Mesendoderm (in vitro differentiated cells): ENCODE results near the gene CAMK2A.

ENCODE experiments used
- DNase-seq: peaks from one replicate; pipeline ENCODE4 v3.0.0; 2013
- H2AK5ac ChIP-seq: 2 replicates; pipeline ENCODE4 v1.6.1; 2013; ENCODE audit warnings: low read length, inconsistent platforms
- H2BK120ac ChIP-seq: 2 replicates; pipeline ENCODE4 v1.6.1; 2013; ENCODE audit warnings: low read depth, mild to moderate bottlenecking, low read length, moderate library complexity, mixed read lengths
- H2BK15ac ChIP-seq: replicated peaks from 2 replicates; pipeline ENCODE4 v1.6.1; 2013; ENCODE audit warnings: low read depth, mild to moderate bottlenecking, moderate library complexity
- H2BK5ac ChIP-seq: 2 replicates; pipeline ENCODE4 v1.6.1; 2013; ENCODE audit warnings: low read length, inconsistent platforms
- H3K18ac ChIP-seq: 2 replicates; pipeline ENCODE4 v1.6.1; 2013; ENCODE audit warnings: mild to moderate bottlenecking, low read length, mixed read lengths
- H3K23ac ChIP-seq: one replicate; pipeline ENCODE4 v1.6.1; 2013; ENCODE audit warnings: low read length
- H3K27ac ChIP-seq: 2 replicates; pipeline ENCODE4 v1.5.1; 2013; ENCODE audit warnings: low read depth, mild to moderate bottlenecking, inconsistent platforms, low read length, moderate library complexity
- H3K27me3 ChIP-seq: 2 replicates; pipeline ENCODE4 v1.6.1; 2013; ENCODE audit warnings: low read length, control low read depth, mild to moderate bottlenecking, inconsistent platforms; ENCODE audit not compliant: insufficient read depth, poor library complexity
- H3K36me3 ChIP-seq: 2 replicates; pipeline ENCODE4 v1.6.1; 2013; ENCODE audit warnings: low read length, inconsistent platforms; ENCODE audit not compliant: control insufficient read depth, insufficient read depth
- H3K4ac ChIP-seq: one replicate; pipeline ENCODE4 v1.6.1; 2013; ENCODE audit warnings: low read depth, mild to moderate bottlenecking, low read length, moderate library complexity
- H3K4me1 ChIP-seq: 2 replicates; pipeline ENCODE4 v1.6.1; 2013; ENCODE audit warnings: low read depth, low read length, inconsistent platforms; ENCODE audit not compliant: control insufficient read depth
- H3K4me2 ChIP-seq: 2 replicates; pipeline ENCODE4 v1.6.1; 2013; ENCODE audit warnings: low read length
- H3K4me3 ChIP-seq: 2 replicates; pipeline ENCODE4 v1.5.1; 2013; ENCODE audit warnings: mild to moderate bottlenecking, low read length
- H3K56ac ChIP-seq: one replicate; pipeline ENCODE4 v1.6.1; 2013; ENCODE audit warnings: low read length
- H3K79me1 ChIP-seq: 2 replicates; pipeline ENCODE4 v1.6.1; 2013; ENCODE audit warnings: low read length, inconsistent platforms
- H3K79me2 ChIP-seq: 2 replicates; pipeline ENCODE4 v1.6.1; 2013; ENCODE audit warnings: mild to moderate bottlenecking, low read length; ENCODE audit not compliant: control insufficient read depth, insufficient read depth
- H3K9ac ChIP-seq: 2 replicates; pipeline ENCODE4 v1.6.1; 2013; ENCODE audit warnings: low read length, inconsistent platforms
- H4K5ac ChIP-seq: one replicate; pipeline ENCODE4 v1.6.1; 2013; ENCODE audit warnings: low read length
- H4K8ac ChIP-seq: one replicate; pipeline ENCODE4 v1.6.1; 2013; ENCODE audit warnings: low read depth, mild to moderate bottlenecking, control low read depth, low read length, moderate library complexity
- WGBS: extraction: QIAGEN DNeasy Blood & Tissue Kit; methylation state at CpG from one replicate; pipeline ENCODE4 v1.1.7; 2013; ENCODE audit warnings: low lambda C conversion rate, missing lambda C conversion rate; ENCODE audit not compliant: insufficient coverage; ENCODE audit errors: extremely low coverage; 5-methylcytosine and 5-hydroxymethylcytosine counted together

Gene CAMK2A

DNA sequence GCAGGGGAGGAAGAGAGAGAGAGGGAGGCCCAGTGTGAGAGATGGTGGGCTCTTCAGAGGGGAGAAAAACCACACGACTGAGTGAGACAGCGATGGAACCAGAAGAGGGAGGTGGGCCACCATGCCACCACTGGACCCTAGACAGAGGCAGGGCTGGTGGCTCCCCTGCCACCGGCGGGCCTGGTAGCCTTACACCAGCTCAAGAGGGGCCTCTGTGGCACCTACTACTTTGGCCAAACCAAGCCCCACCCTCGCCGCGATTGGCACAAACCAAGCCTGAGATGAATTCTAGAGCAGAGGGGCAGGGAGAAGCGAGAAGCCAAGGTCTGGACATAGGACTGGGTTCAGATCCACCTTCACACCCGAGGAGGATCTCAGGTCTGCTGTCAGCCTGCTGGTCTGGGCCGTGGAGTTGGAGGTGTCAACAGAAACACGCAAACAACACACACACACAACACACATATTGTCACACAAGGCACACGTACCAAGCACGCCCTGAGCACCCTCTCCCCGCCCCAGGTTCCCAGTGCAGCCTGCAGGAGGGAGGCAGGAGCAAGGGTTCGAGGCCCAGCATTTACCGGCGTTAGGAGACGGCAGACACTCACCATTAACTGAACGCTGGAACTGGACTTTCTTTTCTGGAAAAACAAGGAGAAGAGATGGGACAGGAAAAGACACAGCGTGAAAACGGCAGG lies 50.3 kb downstream of the CAMK2A start:
- H3K36me3 ChIP-seq = no peaks in the 10 kb centered on the region
- no peak overlapping the region for H3K56ac ChIP-seq
- H3K4me2 ChIP-seq = no peak overlapping the region
- no peak overlapping the region for H3K18ac ChIP-seq
- no peak overlapping the region for H2AK5ac ChIP-seq
- H3K79me2 ChIP-seq = no peaks in the 10 kb centered on the region
- no peak overlapping the region for H3K23ac ChIP-seq
- no peak overlapping the region for H4K8ac ChIP-seq
- H4K5ac ChIP-seq = no peak overlapping the region
- no peaks in the 10 kb centered on the region for H3K4me1 ChIP-seq
- no peak overlapping the region for H2BK5ac ChIP-seq
- no peak overlapping the region for H3K4ac ChIP-seq
- no peaks in the 10 kb centered on the region for H3K27me3 ChIP-seq
- H2BK120ac ChIP-seq = no peak overlapping the region
- no peak overlapping the region for H3K4me3 ChIP-seq
- no peak overlapping the region for H3K9ac ChIP-seq
- H2BK15ac ChIP-seq = no peak overlapping the region
- no peaks in the 10 kb centered on the region for H3K79me1 ChIP-seq
- no peak overlapping the region for H3K27ac ChIP-seq
- WGBS = no CpG with 5 or more reads among the region's 21 CpGs
- DNase-seq = no peak

DNA sequence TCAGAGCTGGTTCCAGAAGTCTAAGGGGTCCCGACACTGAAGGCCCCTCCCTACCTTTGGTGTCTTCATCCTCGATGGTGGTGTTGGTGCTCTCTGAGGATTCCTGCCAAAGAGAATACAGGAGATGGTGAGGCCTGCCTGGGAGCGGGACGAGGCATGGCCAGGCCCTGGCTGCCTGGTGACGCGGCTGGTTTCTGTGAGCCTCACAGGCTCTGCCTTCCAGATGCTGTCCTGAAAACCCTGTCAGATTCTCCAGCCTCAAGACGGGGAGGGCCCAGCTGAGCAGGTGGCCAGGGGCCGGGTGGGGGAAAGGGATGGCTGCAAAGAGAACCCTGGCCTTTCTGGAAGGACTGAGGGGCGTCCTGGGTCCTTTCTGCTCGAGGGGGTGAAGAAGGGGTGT lies 50.9 kb downstream of the CAMK2A start:
- Histone ChIP-seq H3K23ac (no peak overlapping the region), H3K56ac (no peak overlapping the region), H2BK120ac (no peak overlapping the region), H2BK15ac (no peak overlapping the region), H3K9ac (no peak overlapping the region), H3K4me1 (no peaks in the 10 kb centered on the region), H2AK5ac (no peak overlapping the region), H3K4me3 (no peak overlapping the region), H4K8ac (no peak overlapping the region), H2BK5ac (no peak overlapping the region), H3K27ac (no peak overlapping the region), H3K4ac (no peak overlapping the region), H3K36me3 (no peaks in the 10 kb centered on the region), H3K4me2 (no peak overlapping the region), H3K18ac (no peak overlapping the region), H3K27me3 (no peaks in the 10 kb centered on the region), H3K79me2 (no peaks in the 10 kb centered on the region), H4K5ac (no peak overlapping the region), H3K79me1 (no peaks in the 10 kb centered on the region)
- no CpG with 5 or more reads among the region's 10 CpGs for WGBS
- no peak for DNase-seq

DNA sequence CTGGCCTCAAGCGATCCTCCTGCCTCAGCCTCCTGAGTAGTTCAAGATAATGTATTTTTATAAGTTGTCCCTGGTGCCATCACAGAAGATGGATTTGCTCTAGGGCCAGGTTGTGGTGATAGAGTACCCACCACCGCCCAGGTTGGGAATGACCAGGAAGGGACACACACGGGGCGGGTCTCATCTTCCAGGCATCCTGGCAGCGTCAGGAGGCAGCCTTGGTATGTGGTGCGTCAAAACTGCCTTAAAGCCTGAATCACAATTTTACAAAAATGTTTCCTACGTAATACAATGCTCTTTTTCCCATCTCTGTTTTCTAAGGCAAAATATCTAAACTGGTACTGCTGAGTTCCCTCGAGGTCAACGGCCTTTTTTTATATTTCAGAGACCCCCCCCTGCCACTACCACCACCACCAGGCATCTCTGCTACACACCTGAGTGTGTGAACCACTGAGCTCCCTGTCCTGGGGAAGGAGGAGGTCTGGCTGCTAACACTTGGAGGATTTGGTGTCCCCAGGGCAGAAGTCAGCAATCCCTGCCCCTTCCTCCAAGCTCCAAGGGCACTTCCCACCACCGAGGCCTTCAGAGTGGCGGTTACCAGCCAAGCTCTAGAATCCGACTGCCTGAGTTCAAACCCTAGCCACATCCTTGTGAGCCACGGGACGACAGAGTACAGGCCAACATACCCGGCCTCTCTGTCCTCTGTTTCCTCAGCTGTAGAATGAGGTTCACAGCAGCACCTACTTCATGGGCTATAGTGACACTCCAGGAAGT lies 52.4 kb downstream of the CAMK2A start:
- no peak overlapping the region for H4K5ac ChIP-seq
- WGBS = no CpG with 5 or more reads among the region's 15 CpGs
- H3K36me3 ChIP-seq = no peaks in the 10 kb centered on the region
- DNase-seq = no peak
- no peak overlapping the region for H4K8ac ChIP-seq
- H3K9ac ChIP-seq = no peak overlapping the region
- H3K27me3 ChIP-seq = no peaks in the 10 kb centered on the region
- H3K27ac ChIP-seq = no peak overlapping the region
- H2BK15ac ChIP-seq = no peak overlapping the region
- no peak overlapping the region for H2BK5ac ChIP-seq
- no peak overlapping the region for H3K4me2 ChIP-seq
- no peak overlapping the region for H3K4me3 ChIP-seq
- H3K4ac ChIP-seq = no peak overlapping the region
- no peak overlapping the region for H3K18ac ChIP-seq
- no peak overlapping the region for H3K23ac ChIP-seq
- no peaks in the 10 kb centered on the region for H3K4me1 ChIP-seq
- no peaks in the 10 kb centered on the region for H3K79me2 ChIP-seq
- no peak overlapping the region for H3K56ac ChIP-seq
- no peak overlapping the region for H2BK120ac ChIP-seq
- H3K79me1 ChIP-seq = no peaks in the 10 kb centered on the region
- no peak overlapping the region for H2AK5ac ChIP-seq

DNA sequence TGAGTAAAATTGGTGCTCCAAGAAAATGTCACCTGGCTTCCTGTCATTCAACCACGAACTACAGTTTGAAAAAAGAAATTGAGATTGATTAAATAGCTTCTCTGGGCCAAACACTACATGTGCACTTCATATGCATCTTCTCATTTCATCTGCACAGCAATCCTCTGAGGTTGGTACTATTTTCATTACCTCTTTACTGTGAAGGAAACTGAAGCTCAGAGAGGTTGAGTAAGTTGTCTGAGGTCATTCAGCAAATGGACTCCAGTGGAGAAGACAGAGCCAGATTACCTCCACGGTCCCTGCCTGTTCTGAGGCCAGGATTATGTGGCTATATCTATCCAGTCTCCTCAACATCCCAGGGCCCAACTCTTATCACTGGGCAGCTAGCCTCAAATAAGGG lies 53.3 kb downstream of the CAMK2A start:
- Histone ChIP-seq H3K4me1 (no peaks in the 10 kb centered on the region), H3K4me2 (no peak overlapping the region), H3K4me3 (no peak overlapping the region), H3K79me1 (no peaks in the 10 kb centered on the region), H2AK5ac (no peak overlapping the region), H4K8ac (no peak overlapping the region), H3K56ac (no peak overlapping the region), H3K9ac (no peak overlapping the region), H3K18ac (no peak overlapping the region), H3K23ac (no peak overlapping the region), H4K5ac (no peak overlapping the region), H2BK120ac (no peak overlapping the region), H3K27me3 (no peaks in the 10 kb centered on the region), H2BK5ac (no peak overlapping the region), H3K36me3 (no peaks in the 10 kb centered on the region), H3K27ac (no peak overlapping the region), H3K79me2 (no peaks in the 10 kb centered on the region), H3K4ac (no peak overlapping the region), H2BK15ac (no peak overlapping the region)
- WGBS = no CpG with 5 or more reads among the region's 2 CpGs
- no peak for DNase-seq

DNA sequence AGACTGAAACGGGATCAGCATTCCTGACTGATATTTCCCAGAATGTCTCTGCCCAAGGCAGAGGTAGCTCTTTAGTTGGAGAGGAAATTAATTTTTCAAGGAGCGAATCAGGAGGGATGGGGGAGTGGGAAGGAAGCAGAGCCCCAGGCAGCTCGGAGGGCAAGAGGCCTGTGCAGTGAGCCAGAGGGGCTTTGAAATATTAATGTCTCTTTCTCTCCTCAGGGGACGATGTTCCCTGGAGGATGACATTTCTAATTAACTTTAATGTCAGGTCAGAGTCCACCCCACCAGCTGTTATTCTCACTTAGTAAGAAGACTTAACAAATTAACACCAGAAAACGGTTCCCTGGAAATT lies 54.1 kb downstream of the CAMK2A start:
- H3K23ac ChIP-seq = no peak overlapping the region
- H3K9ac ChIP-seq = no peak overlapping the region
- H3K36me3 ChIP-seq = no peaks in the 10 kb centered on the region
- no peak overlapping the region for H2BK120ac ChIP-seq
- no peaks in the 10 kb centered on the region for H3K27me3 ChIP-seq
- no peak overlapping the region for H3K18ac ChIP-seq
- H3K4me1 ChIP-seq = no peaks in the 10 kb centered on the region
- no peaks in the 10 kb centered on the region for H3K79me1 ChIP-seq
- no peak overlapping the region for H3K4me2 ChIP-seq
- no peak overlapping the region for H3K4me3 ChIP-seq
- H3K4ac ChIP-seq = no peak overlapping the region
- H2AK5ac ChIP-seq = no peak overlapping the region
- H3K79me2 ChIP-seq = no peaks in the 10 kb centered on the region
- H2BK5ac ChIP-seq = no peak overlapping the region
- no peak overlapping the region for H4K8ac ChIP-seq
- no peak for DNase-seq
- no peak overlapping the region for H3K27ac ChIP-seq
- H3K56ac ChIP-seq = no peak overlapping the region
- no peak overlapping the region for H2BK15ac ChIP-seq
- H4K5ac ChIP-seq = no peak overlapping the region
- WGBS = no CpG with 5 or more reads among the region's 5 CpGs
